Activated CD4-positive, alpha-beta T cell treated with anti-CD3 and anti-CD28 coated beads for 4 hours (primary cell): Measurements from ENCODE around the gene ARMC9.
A peak's percentile ranks its signal among the peaks of the same experiment; 100 is the strongest.
"Not testable (repeated sequence)": the region's sequence is repeated elsewhere in the genome, so short reads cannot be mapped to it uniquely, and the experiment has no call there.

Experiments used
- DNase-seq, 2 donors: peaks; one replicate each; pipeline ENCODE4 v3.0.0-alpha.2; 2020

The ARMC9 gene

DNA sequence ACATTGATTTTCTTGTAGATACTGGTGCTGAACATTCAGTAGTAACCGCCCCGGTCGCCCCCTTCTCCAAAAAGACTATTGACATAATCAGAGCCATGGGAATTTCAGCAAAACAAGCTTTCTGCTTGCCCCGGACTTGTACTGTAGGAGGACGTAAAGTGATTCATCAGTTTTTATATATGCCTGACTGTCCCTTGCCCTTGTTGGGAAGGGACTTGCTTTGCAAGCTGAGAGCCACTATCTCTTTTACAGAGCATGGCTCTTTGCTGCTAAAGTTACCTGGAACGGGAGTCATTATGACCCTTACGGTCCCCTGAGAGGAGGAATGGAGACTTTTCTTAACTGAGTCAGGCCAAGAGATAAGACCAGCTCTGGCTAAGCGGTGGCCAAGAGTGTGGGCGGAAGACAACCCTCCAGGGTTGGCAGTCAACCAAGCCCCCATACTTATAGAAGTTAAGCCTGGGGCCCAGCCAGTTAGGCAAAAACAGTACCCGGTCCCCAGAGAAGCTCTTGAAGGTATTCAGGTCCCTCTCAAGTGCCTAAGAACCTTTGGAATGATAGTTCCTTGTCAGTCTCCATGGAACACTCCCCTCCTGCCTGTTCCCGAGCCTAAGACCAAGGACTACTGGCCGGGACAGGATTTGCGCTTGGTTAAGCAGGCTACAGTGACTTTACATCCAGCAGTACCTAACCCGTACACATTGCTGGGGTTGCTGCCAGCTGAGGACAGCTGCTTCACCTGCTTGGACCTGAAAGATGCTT lies 205.2 kb downstream of the ARMC9 start:
- DNase-seq: not testable (repeated sequence)

GRCh38 chr2:231404183-231404578 lies 205.8 kb downstream of the ARMC9 start:
- not testable (repeated sequence) for DNase-seq

GRCh38 chr2:231405601-231406367 lies 207.4 kb downstream of the ARMC9 start:
- peak; percentile 29 to 53 for DNase-seq

DNA sequence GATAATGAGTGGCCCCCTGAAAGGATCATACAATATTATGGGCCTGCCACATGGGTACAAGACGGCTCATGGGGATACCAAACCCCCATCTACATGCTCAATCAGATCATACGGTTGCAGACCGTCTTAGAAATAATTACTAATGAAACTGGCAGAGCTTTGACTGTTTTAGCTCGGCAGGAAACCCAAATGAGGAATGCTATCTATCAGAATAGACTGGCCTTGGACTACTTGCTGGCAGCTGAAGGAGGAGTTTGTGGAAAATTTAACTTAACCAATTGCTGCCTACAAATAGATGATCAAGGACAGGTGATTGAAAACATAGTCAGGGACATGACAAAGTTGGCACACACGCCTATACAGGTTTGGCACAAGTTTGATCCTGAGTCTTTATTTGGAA lies 209.3 kb downstream of the ARMC9 start:
- not testable (repeated sequence) for DNase-seq

- not testable (repeated sequence) for DNase-seq
Observed at GRCh38 chr2:231408304-231408703, 209.9 kb downstream of the ARMC9 start.

DNA sequence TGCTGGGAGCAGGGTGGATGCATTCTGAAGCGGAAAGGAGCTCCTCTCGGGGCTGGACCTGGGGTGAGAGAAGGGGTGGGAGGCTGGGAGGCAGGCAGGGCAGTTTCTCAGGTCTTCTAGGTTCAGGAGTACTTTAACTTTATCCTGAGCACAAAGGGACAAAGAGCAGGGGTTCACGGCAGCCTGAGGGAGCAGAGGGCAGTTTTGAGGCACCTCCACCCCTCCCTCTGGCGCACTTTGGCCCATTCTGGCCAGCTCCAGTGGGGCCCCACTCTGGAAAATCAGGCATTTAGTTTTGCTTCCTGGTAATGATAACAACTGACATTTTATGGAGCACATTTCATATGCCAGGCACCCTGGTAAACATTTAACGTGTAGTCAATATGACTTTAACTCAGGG lies 211.3 kb downstream of the ARMC9 start:
- DNase-seq: no peak

DNA sequence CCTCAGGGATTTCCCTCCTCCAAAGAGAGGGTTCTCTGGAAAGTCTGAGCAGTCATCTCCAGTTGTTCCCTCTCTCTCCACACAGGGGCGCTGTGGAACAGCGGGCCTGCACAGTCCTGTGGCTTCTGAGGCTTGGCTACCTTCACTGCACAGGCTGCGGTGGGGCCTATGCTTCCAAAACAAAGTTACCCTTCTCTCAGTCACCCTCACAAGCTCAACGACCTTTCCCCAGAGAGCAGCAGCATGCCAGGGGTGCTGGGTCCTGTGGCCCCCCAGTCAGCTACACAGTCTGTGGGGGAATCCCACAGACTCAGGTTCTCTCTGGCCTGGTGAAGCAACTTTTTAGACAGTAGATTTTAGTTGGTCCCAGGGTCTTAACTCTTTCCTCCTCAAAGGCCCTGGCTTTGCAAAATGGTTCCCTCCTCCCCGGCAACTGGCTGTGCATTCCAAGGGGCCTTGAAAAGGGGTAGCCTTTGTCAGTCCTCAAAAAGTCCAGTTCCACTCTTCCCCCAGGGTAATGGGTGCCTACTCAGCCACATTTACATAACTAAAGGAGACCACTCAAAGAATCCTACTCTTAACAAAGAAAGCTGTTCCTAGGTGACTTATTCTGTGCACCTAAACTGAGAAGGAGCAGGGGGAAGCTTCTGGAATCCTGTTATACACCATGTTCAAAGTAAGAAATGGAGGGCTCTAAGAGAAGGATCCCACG lies 212.0 kb downstream of the ARMC9 start:
- DNase-seq: no peak

GRCh38 chr2:231411237-231411636 lies 212.8 kb downstream of the ARMC9 start:
- DNase-seq: no peak

- DNase-seq: peak; percentile 15 to 60
Observed at GRCh38 chr2:231411831-231412617, 213.6 kb downstream of the ARMC9 start.

GRCh38 chr2:231412618-231412963 lies 214.2 kb downstream of the ARMC9 start:
- DNase-seq: no peak

DNA sequence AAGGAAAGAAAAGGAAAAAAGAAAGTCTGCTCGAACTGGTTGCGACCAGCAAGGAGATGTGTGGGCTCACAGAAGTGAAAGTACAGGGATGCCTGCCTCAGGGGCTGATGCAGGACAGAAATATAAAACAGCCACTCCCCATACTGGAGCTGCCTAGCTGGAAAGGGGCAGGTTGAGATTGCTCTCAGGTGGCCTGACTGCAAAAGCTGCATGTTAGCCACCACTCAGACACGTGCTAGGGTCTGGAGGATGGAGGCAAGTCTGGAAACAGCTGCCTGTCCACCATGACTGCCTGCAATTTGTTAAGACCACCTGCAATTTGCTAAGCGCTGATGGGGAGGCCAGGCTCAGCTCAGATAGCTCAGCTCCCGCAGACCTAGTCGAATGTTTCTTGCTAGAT lies 215.0 kb downstream of the ARMC9 start:
- no peak for DNase-seq

DNA sequence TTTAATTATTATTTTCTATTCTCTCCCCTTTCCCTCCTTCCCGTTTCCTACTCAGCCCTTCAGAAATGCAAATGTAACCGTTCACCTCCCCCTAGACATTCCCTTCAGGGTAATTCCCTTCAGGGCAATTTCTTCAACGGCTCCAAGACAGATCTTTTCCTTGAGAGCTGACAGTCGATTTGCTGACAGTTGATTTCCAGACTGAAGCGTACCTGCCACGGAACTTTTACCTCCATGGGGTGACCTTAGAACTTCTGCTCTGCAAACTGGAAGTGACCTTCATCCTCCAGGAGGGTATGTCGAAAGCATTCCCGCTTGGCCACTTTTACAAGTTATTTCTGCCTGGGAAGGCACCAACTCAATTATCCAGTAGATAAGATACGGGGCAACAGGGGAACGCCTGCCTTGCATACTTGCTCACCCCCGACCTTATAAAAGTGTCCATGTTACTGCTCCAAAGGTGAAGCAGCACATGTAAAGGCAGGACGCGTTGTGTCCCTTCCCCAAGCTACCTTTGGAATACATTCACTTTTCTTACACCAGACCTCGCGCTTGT lies 215.6 kb downstream of the ARMC9 start:
- DNase-seq: no peak

DNA sequence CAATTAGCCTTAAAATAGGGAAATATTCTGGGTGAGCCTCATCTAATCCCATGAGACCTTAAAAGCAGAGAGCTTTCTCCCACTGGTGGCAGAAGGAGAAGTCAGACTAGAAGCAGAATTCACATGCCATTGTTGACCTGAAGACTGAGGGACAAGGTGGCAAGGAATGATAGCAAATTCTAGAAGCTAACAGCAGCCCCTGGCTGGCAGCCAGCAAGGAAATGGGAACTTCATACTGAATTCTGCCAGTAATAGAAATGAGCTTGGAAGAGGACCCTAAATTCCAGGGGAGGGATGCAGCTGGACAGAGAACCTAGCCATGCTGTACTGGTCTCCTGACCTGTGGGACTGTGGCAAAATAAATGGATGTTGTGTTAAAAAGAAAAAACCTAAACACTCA lies 216.6 kb downstream of the ARMC9 start:
- no peak for DNase-seq

DNA sequence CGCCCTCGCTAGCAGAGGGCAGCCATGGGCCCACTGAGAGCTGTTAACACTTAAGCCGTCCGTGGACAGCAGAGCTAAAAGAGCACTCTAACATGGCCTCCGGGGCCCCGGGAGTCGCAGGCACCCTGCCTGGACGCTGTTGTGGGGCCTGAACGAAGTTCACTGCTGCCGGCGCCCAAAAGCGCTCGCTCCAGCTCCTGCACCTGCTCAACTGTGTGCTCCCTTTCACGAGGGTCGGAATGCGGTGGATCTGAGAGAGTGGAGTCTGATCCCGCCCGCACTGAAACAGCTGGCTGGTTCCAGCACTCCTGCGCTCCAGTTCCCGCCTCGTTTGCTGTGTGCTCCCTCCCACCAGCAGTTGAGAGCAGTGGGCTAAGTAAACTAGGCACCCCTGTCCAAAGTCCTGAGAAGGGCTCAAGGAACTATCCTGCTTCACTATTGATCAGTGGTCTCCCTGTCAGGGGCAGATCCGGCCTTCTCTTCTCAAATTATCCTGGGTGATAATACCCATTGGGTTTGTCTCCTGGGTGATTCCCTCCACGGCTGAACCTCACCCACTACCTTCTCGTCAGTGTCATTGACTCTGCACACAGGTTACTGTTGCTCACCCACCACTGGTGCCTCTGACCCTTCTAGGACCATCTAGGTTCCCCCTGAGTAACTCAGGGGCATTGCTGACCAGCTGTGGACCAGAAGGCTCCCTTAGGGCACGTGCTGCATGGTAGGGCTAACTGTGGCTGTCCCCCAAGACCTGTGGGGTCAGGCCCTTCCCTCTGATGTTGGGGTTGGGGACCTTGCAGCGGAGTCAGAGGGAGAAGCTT lies 220.6 kb downstream of the ARMC9 start:
- DNase-seq: no peak

DNA sequence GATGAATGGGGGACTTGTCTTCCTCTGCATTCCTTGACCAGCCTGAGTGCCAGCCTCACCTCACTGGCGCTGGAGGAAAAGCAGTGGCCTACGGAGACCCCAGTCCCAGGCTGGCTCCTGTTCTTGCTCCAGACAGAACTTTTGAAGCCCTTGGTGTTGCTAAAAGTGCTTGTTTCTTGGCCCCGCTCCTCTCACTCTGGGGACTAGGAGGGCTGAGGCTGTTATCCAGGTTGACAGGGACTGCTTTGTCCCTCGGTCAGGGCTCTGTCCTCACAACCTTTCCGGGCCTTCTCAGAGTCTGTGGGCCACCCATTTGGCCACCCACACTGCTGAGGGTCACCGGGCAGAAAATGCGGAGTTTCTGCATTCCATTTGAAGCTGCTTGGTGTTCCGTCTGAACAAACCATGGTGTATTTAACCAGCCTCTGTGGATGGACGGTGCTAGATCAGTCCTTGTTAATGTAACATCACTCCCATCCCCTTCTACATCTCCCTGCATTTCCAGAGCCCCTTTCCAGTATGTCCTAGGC lies 222.7 kb downstream of the ARMC9 start:
- DNase-seq: no peak

- no peak for DNase-seq
Observed at GRCh38 chr2:231422056-231422455, 223.6 kb downstream of the ARMC9 start.

- no peak for DNase-seq
Observed at GRCh38 chr2:231423176-231423575, 224.7 kb downstream of the ARMC9 start.
